Activated CD4-positive, alpha-beta T cell treated with anti-CD3 and anti-CD28 coated beads for 1 hour (primary cell): Measurements from ENCODE around the gene RASSF4.

Experiments used
- DNase-seq: peaks from one replicate; pipeline ENCODE4 v3.0.0-alpha.2; 2020

The RASSF4 gene

DNA sequence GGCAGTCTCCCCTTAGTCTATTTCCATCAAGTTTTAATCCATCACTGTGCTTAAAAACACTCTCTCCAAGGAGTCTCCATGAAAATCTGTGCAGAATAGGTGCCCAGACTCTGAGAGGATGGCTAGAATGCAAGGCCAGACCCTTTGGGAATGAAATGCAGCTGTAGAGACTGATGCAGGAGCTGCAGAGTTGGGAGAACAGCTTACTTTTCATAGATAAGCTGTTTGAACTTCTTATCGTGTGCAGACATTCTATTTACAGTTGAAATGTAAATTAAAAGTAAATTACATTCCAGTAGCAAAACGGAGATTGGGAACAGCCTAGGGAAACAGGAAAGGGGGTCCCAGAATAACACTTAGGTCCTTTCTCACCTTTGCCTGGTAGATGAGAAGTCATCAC lies 56.0 kb downstream of the RASSF4 start:
- no peak for DNase-seq

DNA sequence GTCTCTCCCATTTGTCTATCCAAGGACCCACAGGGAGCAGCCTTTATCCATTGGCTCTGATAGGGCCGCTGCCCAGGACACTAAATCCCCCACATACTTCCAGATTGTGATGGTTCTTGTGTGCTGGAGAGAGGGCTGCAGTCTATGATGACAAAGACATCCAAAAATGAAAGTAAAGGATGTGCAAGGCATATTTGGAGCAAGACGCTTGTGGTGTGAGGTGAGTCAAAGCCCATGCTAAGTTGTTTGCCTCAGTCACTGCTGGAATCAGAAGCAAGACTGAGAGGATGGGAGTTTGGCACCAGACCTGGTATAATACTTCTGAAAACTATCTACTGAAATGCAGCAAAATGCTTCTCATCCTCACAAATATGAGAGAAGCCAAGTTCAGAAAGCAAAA lies 63.8 kb downstream of the RASSF4 start:
- DNase-seq, result no peak

DNA sequence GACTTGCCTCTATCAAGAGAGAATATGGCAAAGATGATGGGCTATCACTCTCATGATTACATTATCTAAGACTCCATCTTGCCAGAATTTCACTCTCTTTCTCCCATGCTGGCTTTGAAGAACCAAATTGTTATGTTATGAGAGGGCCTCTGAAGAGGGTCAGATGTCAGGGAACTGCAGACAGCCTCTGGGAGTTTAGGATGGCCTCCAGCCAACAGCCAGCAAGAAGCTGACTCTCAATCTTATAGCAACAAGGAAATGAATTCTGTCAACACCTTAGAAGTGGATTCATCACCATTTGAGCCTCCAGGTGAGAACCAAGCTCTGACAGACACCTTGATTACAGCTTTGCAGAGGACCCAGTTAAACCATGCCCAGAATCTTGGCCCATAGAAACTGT lies 74.7 kb downstream of the RASSF4 start:
- no peak for DNase-seq

DNA sequence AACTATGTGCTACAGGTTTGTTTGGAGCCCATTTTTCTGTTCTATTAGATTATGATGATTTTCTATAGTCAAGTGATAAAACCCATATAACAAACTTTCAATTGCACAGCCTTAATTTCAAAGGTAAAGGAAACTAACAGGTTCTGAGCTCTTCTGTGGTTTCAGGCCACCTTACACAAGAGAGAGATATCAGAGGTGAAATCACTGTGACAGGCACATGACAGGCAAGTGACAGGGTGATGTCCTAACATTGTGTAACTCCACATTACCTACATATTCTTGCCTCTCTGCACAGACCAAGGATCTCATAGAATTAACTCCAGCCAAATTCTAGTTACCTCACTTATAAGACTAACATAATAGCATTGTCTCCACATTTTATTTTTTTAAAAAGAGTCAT lies 76.1 kb downstream of the RASSF4 start:
- DNase-seq, result no peak

DNA sequence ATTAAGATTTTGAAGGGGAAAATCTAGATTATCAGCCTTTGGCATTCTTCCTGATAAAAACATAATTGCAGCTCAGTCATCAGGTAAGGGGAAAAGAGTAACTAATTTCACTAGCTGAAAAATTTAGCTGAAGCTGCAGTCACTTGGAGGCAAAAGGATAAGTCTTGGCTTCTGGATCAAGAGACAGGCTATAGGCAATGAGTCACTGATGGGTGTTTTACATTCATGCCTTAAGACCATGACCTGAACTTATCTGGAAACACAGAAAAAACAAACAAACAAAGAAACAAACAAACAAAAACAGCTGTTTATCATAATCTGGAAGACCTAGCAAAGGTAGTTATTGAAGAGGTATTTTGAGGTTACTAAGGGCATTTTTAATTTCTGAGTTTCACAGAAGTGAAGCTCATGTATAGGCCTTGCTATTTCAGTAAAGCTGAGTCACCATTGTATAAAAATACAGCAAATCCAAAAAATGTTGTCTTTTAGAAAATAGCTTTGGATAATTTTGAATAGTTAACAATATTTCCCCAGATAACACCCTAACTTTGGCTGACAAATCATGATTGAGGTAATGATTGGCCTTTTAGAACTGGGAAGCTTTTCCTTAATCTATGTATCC lies 81.4 kb downstream of the RASSF4 start:
- no peak for DNase-seq

DNA sequence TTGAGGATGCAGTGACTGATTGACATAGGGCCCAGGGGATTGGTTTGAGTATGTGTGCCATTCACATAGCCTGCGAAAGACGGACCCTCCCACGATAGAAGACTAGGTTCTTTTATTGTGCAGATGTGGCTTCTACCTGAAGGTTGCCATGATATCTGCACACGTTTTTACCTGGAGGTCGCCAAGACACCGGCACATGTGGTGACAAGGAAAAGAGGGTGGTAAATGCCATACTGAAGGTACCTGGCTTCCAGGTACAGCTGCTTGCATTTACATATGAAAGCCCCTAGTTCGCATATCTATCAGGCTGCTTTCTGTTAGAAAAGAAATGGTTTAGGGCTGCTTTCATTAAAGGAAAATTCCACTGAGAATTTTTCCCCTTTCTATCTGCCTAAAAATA lies 84.7 kb downstream of the RASSF4 start:
- DNase-seq, result no peak
